Activated T-helper 2 cell treated with anti-CD3 and anti-CD28 coated beads, Interferon-gamma antibody, Interleukin-2, Interleukin-4, amounts not matched to agents 10 μg/mL and 5 μg/mL and 100 μg/mL, durations not matched to agents 14 hours and 24 hours and 36 hours (primary cell): ENCODE results near the gene SCFD2. TPM values are rescaled to one million over a fixed set of nuclear protein-coding genes. Genes with fewer than 3 reads are reported as not detected.

Experiments
- DNase-seq: peaks from one replicate; pipeline ENCODE4 v3.0.0; 2021; ENCODE audit warnings: low spot score
- H3K27ac Mint-ChIP-seq: one replicate; pipeline ENCODE4 v1.8.0; 2021; ENCODE audit warnings: mixed read lengths
- H3K27me3 Mint-ChIP-seq: one replicate; pipeline ENCODE4 v1.8.0; 2021; ENCODE audit warnings: low read depth, mixed read lengths
- H3K36me3 Mint-ChIP-seq: one replicate; pipeline ENCODE4 v1.8.0; 2021; ENCODE audit warnings: low read depth, mixed read lengths
- H3K4me1 Mint-ChIP-seq: one replicate; pipeline ENCODE4 v1.8.0; 2021; ENCODE audit warnings: low read depth, mixed read lengths
- H3K4me3 Mint-ChIP-seq: one replicate; pipeline ENCODE4 v1.8.0; 2021; ENCODE audit warnings: low read depth, mild to moderate bottlenecking, moderate library complexity, mixed read lengths
- H3K9me3 Mint-ChIP-seq: one replicate; pipeline ENCODE4 v1.8.0; 2021; ENCODE audit warnings: mixed read lengths
- intact Hi-C: fragments of 100-400 bp; cut with micrococcal nuclease; formaldehyde crosslinking; loops from one replicate; pipeline ENCODE4 v1.15.1; 2023
- total RNA-seq: library from RNA; stranded (reverse); gene quantifications from 2 replicates; pipeline ENCODE4 v1.2.3, GENCODE V29; 2022

SCFD2 gene
- total RNA-seq, 1 donor from 2014 or later, result 26.3 TPM

GRCh38 chr4:53089936-53090729, 275.7 kb downstream of the SCFD2 start:
- H3K4me3 Mint-ChIP-seq, result no peak overlapping the region
- H3K4me1 Mint-ChIP-seq, result peaks cover 2% of the 10 kb centered on the region
- H3K9me3 Mint-ChIP-seq, result peaks cover 11% of the 10 kb centered on the region
- no peaks in the 10 kb centered on the region for H3K27me3 Mint-ChIP-seq
- DNase-seq, result no peak
- H3K27ac Mint-ChIP-seq, result no peak overlapping the region
- intact Hi-C loops, result no loop called here
- H3K36me3 Mint-ChIP-seq, result no peaks in the 10 kb centered on the region

- peaks cover 2% of the 10 kb centered on the region for H3K4me1 Mint-ChIP-seq
- intact Hi-C loops, result no loop called here
- DNase-seq, result no peak
- H3K9me3 Mint-ChIP-seq, result peaks cover 22% of the 10 kb centered on the region
- peaks cover 4% of the 10 kb centered on the region for H3K36me3 Mint-ChIP-seq
- H3K27ac Mint-ChIP-seq, result no peak overlapping the region
- H3K4me3 Mint-ChIP-seq, result no peak overlapping the region
- no peaks in the 10 kb centered on the region for H3K27me3 Mint-ChIP-seq
Measured at GRCh38 chr4:53088152-53088551, 277.7 kb downstream of the SCFD2 start.

GRCh38 chr4:53076374-53076958, 289.4 kb downstream of the SCFD2 start:
- H3K4me3 Mint-ChIP-seq, result no peak overlapping the region
- intact Hi-C loops, result no loop called here
- no peak for DNase-seq
- no peaks in the 10 kb centered on the region for H3K36me3 Mint-ChIP-seq
- no peaks in the 10 kb centered on the region for H3K27me3 Mint-ChIP-seq
- peaks cover 9% of the 10 kb centered on the region for H3K4me1 Mint-ChIP-seq
- H3K27ac Mint-ChIP-seq, result no peak overlapping the region
- no peaks in the 10 kb centered on the region for H3K9me3 Mint-ChIP-seq

DNA sequence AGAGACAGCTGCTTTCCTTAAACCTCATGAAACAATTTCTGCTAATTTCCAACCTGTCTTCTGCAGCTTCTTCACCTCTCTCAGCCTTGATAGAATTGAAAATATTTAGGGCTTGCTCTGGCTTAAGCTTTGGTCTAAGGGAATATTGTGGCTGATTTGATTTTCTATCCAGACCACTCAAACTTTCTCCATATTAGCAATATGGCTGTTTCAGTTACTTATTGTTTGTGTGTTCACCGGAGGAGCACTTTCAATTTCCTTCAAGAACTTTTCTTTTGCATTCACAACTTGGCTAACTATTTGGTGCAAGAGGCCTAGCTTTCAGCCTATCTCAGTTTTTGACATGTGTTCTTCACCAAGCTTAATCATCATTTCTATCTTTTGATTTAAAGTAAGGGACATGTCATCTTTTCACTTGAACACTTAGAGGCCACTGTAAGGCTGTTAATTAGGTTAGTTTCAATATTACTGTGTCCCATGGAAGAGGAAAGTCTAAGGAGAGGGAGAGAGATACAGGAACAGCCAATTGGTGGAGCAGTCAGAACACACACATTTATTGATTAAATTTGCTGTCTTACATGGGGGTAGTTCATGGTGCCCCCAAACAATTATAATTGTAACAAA, 290.6 kb downstream of the SCFD2 start:
- no peaks in the 10 kb centered on the region for H3K27me3 Mint-ChIP-seq
- DNase-seq, result no peak
- peaks cover 4% of the 10 kb centered on the region for H3K36me3 Mint-ChIP-seq
- no peak overlapping the region for H3K4me3 Mint-ChIP-seq
- intact Hi-C loops, result loop anchor here (2.0 kb wide), 1 partner anchor 58 kb away; no protein-coding TSS in a partner anchor
- peaks cover 9% of the 10 kb centered on the region for H3K4me1 Mint-ChIP-seq
- peak overlapping the region; percentile 38 for H3K27ac Mint-ChIP-seq
- H3K9me3 Mint-ChIP-seq, result no peaks in the 10 kb centered on the region

- Mint-ChIP-seq H3K27me3 (no peaks in the 10 kb centered on the region), H3K4me3 (no peak overlapping the region), H3K27ac (no peak overlapping the region), H3K36me3 (peaks cover 18% of the 10 kb centered on the region), H3K4me1 (no peaks in the 10 kb centered on the region), H3K9me3 (peaks cover 24% of the 10 kb centered on the region)
- DNase-seq, result no peak
- intact Hi-C loops, result no loop called here
Measured at GRCh38 chr4:53068755-53069330, 297.0 kb downstream of the SCFD2 start.

DNA sequence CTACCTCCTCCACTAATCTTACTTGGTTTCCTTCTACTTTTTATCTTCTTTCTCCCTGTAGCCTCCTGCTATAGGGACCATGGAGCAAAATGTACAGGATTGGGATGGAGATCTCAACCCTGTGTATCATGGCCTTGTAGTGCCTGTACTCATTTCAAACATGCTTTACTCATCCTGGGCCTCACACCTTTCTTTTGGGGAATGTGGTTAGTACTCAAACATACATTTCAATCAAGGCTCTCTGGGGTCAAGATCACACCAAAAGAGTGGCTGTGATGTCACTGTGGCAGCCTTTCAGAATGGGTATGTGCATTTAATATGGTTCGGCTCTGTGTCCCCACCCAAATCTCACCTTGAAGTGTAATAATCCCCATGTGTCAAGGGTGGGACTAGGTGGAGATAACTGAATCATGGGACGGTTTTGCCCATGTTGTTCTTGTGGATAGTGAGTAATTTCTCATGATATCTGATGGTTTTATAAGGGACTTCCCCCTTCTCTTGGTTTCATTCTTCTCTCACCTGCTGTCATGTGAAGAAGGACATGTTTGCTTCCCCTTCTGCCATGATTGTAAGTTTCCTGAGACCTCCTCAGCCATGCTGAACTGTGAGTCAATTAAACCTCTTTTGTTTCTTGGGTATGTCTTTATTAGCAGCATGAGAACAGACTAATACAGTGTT, 298.6 kb downstream of the SCFD2 start:
- no peak overlapping the region for H3K4me3 Mint-ChIP-seq
- H3K9me3 Mint-ChIP-seq, result peaks cover 24% of the 10 kb centered on the region
- H3K4me1 Mint-ChIP-seq, result no peaks in the 10 kb centered on the region
- no peaks in the 10 kb centered on the region for H3K27me3 Mint-ChIP-seq
- H3K36me3 Mint-ChIP-seq, result peaks cover 18% of the 10 kb centered on the region
- DNase-seq, result no peak
- H3K27ac Mint-ChIP-seq, result no peak overlapping the region
- intact Hi-C loops, result no loop called here

DNA sequence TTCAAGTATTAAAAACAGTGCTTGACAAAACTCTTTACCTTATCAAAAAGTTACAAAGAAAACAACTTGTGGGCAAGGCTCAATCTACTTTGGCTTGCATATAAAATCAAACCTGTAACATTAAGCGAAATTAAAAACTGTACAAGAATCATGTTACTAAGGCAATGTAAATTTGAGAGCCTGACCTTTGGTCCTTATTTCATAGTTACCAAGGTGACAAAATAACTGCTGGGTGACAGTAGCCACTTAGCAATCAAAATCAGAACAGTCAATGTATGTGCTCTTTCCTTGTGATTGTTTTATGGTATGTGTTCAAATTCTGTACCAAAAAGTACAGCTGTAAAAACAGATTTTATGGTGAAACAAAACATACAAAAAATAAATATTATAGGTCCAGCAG, 299.7 kb downstream of the SCFD2 start:
- no peaks in the 10 kb centered on the region for H3K4me1 Mint-ChIP-seq
- no peak for DNase-seq
- H3K9me3 Mint-ChIP-seq, result peaks cover 24% of the 10 kb centered on the region
- H3K36me3 Mint-ChIP-seq, result peaks cover 18% of the 10 kb centered on the region
- H3K27me3 Mint-ChIP-seq, result no peaks in the 10 kb centered on the region
- H3K4me3 Mint-ChIP-seq, result no peak overlapping the region
- intact Hi-C loops, result no loop called here
- no peak overlapping the region for H3K27ac Mint-ChIP-seq

- H3K4me3 Mint-ChIP-seq, result no peak overlapping the region
- H3K27me3 Mint-ChIP-seq, result no peaks in the 10 kb centered on the region
- intact Hi-C loops, result no loop called here
- H3K4me1 Mint-ChIP-seq, result no peaks in the 10 kb centered on the region
- H3K27ac Mint-ChIP-seq, result no peak overlapping the region
- peaks cover 24% of the 10 kb centered on the region for H3K9me3 Mint-ChIP-seq
- DNase-seq, result no peak
- H3K36me3 Mint-ChIP-seq, result peaks cover 14% of the 10 kb centered on the region
Measured at GRCh38 chr4:53064609-53065008, 301.3 kb downstream of the SCFD2 start.

DNA sequence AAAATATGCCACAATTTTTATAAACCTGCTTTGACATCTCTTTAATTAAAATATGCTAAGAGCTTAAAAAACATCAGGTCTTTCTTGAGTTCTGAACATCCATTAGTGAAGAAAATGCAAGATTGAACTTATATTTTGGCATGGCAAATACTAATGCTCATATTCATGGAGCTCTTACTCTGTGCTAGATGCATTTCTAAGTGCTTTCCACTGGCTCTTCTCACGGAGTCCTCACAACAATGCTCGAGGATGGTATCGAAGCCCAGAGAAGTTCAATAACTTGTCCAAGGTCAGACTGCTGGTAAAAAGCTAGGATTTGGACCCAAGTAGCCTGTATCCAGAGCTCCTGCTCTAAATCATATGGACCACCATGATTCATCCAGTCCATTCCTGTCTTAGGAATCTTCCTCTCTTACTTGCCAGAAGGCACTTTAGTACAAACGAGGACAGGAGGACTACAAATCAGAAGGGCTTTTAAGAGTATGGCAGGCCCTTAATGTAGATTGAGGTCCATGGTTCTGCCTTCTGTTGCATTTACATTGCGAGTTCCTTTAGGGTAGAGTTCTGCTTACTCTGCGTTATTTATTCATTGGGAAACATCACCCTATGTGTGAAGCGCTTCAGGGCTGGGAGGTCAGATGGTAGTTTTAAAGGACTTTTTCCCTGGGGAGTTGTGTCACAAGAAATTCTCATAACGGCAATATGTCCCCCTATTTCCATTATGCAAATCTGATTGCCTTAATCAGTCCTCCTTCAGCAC, 304.6 kb downstream of the SCFD2 start:
- no peak overlapping the region for H3K27ac Mint-ChIP-seq
- H3K27me3 Mint-ChIP-seq, result no peaks in the 10 kb centered on the region
- intact Hi-C loops, result no loop called here
- peaks cover 3% of the 10 kb centered on the region for H3K9me3 Mint-ChIP-seq
- no peak for DNase-seq
- no peak overlapping the region for H3K4me3 Mint-ChIP-seq
- H3K4me1 Mint-ChIP-seq, result no peaks in the 10 kb centered on the region
- no peaks in the 10 kb centered on the region for H3K36me3 Mint-ChIP-seq

DNA sequence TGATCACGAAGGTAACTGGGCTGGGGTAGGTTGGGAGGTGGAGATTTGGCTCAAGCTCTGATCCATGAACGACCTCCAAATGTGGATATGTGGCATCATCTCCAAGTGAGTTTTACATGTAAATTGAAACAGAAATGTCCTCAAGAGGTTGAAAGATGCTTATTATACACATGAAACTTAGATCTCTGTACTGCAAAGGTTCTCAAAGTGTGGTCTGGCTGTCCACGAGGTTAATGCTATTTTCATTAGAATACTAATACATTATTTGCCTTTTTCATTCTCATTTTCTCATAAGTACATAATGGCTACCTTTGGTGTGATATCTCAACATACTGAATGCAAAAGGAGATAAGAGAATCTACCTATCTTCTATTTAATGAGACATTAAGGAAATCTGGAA, 305.6 kb downstream of the SCFD2 start:
- Mint-ChIP-seq H3K27me3 (no peaks in the 10 kb centered on the region), H3K4me1 (no peaks in the 10 kb centered on the region), H3K9me3 (peaks cover 3% of the 10 kb centered on the region), H3K36me3 (no peaks in the 10 kb centered on the region), H3K27ac (no peak overlapping the region), H3K4me3 (no peak overlapping the region)
- intact Hi-C loops, result no loop called here
- no peak for DNase-seq

- Mint-ChIP-seq H3K4me3 (no peak overlapping the region), H3K27ac (no peak overlapping the region), H3K9me3 (peaks cover 3% of the 10 kb centered on the region), H3K4me1 (no peaks in the 10 kb centered on the region), H3K27me3 (no peaks in the 10 kb centered on the region), H3K36me3 (no peaks in the 10 kb centered on the region)
- no peak for DNase-seq
- intact Hi-C loops, result no loop called here
Measured at GRCh38 chr4:53059871-53060270, 306.0 kb downstream of the SCFD2 start.

GRCh38 chr4:53059256-53059655, 306.6 kb downstream of the SCFD2 start:
- intact Hi-C loops, result no loop called here
- no peaks in the 10 kb centered on the region for H3K36me3 Mint-ChIP-seq
- peaks cover 3% of the 10 kb centered on the region for H3K9me3 Mint-ChIP-seq
- H3K27ac Mint-ChIP-seq, result no peak overlapping the region
- H3K4me1 Mint-ChIP-seq, result no peaks in the 10 kb centered on the region
- no peaks in the 10 kb centered on the region for H3K27me3 Mint-ChIP-seq
- H3K4me3 Mint-ChIP-seq, result no peak overlapping the region
- no peak for DNase-seq
